GM10266 (cell line): ENCODE data around the gene EHD1.

Source experiments
- DNase-seq: peaks from one replicate; pipeline ENCODE4 v3.0.0; 2012; ENCODE audit errors: extremely low spot score
- TF ChIP-seq, protein P1 (sequence below): IDR thresholded peaks from 2 replicates; pipeline ENCODE4 v1.5.1; 2012; ENCODE audit warnings: mild to moderate bottlenecking, low read depth; ENCODE audit not compliant: control insufficient read depth, insufficient read depth; ENCODE audit errors: missing control alignments

The EHD1 gene

DNA sequence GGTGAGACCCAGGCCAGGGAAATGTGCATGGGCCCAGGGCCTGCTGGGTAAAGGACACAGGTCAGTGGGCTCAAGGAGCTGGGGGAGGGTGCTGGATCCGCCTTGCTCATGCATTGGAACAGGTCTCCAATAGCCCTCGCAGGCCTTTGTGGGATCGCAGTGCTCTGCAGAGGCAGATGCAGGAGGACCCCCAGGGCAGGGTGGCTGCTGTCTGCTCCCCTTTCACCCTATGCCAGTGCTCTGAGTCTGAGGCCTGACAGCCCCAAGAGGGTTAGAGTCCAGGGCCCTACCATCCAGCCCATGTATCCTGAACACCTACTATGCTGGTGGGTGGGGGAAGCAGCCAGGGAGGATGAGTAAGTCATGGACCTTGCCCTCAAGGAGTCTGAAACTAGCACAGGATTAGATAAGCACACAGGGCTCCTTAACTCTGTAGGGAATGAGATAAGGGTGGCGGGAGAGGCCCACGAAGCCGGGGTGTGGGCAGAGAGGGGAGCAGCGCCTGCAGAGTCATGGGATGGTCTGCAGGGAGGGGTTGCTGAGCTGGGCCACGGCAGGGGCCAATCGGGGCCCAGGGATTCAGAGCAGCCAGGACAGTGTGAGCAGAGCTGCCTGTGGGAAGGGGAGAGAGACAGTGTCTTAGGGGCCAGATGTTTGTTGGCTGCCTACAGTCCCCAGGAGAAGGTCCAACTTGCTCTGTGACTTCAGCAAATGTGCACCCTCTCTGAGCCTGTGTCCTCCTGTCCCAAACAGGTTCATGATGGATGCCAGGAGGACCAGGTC lies 10.5 kb upstream of the EHD1 start:
- TF ChIP-seq, protein P1, sequence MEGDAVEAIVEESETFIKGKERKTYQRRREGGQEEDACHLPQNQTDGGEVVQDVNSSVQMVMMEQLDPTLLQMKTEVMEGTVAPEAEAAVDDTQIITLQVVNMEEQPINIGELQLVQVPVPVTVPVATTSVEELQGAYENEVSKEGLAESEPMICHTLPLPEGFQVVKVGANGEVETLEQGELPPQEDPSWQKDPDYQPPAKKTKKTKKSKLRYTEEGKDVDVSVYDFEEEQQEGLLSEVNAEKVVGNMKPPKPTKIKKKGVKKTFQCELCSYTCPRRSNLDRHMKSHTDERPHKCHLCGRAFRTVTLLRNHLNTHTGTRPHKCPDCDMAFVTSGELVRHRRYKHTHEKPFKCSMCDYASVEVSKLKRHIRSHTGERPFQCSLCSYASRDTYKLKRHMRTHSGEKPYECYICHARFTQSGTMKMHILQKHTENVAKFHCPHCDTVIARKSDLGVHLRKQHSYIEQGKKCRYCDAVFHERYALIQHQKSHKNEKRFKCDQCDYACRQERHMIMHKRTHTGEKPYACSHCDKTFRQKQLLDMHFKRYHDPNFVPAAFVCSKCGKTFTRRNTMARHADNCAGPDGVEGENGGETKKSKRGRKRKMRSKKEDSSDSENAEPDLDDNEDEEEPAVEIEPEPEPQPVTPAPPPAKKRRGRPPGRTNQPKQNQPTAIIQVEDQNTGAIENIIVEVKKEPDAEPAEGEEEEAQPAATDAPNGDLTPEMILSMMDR: no peak
- no peak for DNase-seq

DNA sequence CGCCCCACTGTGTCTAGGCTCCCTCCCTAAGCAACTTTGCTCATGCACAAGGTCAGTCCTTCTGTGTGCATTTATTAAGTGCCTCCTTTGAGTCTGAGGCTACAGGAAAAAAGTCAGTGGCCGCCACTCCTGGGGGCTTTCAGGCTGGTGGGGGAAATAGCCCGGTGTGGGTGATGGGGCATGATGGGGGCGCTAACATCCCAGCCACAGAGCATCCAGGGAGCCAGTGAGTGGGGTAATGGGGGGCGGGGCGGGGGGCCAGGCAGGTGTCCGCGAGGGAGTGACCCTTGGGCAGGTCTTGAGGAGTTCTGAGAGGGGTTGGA lies 9.9 kb upstream of the EHD1 start:
- TF ChIP-seq, protein P1: no peak

DNA sequence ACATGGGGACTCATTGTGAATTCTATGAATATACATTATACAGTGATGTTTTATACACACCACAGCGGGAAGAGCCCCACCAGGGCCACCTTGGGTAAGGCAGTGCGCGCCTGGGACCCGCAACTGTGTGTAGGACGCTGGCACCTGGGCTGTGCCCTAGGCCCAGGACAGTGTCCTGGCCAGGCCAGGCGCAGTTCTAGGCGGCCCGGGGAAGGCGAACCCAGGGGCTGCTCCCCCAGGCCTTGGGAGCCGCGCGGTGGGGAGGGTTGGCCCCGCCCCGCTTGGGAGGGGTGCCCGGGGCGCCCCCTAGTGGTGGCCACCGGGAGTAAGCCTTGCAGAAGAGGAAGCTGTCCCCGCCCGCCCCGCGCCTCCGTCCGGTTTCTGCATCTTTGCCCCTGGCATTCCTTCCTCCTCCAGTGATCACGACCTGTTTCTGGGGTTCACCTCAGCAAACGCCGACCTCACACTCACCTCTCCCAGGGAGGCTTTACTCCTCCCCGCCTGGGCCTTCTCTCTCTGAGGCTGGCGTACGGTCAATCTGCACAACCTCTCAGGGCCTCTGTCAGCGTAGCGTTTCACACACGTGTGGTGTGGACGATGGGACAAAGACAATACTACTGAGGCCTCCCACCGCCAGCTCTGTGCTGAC lies 9.5 kb upstream of the EHD1 start:
- peak; percentile 91 for DNase-seq
- TF ChIP-seq, protein P1: peak; percentile 94

More for the DNA sequence above, 9.9 kb upstream of the EHD1 start:
- no peak for DNase-seq

DNA sequence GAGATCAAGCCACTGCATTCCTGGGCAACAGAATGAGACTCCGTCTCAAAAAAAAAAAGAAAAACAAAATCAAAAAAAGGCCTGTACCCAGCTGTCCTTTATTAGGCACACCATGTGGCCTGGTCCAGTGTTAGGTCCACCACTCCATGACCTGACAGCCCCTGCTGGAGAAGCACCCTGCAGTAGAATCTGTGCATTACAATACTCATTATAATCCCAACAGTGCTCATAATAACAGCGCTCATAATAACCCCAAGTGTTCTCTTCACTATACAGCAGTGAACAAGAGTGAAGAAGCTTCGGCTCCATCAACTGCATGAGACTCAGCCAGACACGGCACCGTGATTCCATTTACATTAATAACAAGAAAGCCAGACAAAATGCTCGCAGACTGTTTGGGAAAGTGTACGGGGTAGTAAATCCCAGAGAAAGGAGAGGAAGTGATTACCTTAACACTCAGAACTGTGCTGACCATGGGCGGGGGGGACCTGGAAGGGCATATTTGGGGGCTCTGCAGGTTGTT lies 8.9 kb upstream of the EHD1 start:
- TF ChIP-seq, protein P1: no peak
- DNase-seq: no peak

DNA sequence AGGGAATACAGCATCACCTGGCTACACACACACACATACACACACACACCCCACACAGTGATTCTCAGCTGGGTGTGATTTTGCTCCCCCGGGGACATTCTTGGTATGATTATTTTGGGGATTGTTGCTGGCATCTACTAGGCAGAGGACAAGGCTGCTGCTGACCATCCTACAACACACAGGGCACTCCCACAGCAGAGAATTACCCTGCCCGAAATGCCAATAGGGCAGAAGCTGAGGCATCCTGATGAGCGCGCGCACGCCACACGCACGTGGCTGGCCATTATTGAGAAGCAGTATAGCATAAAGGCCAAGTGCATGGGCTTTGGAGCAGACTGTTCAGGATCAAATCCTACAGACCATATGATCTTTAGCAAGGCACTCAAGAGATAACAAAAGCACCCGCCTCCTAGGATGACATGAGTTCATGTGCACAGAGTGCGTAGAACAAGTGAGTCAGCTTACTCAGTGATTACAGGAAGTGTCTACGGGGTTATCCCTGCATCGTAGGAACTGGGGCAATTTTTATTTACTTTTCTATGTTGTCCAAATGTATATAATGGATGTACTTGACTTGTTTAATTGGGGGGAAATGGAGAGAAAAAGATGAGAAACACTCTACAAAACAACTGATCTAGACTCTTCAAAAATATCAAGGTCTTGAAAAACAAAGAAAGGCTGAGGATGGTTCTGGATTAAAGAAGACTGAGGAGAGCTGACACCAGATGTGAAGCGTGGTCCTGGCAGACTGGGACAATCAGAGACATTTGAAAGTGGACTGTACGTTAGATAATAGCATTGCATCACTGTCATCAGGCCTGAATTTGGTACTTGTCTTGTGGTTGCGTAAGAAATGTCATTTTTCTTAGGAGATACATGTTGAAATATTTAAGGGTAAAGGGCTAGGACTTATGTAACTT lies 7.2 kb upstream of the EHD1 start:
- DNase-seq: no peak
- TF ChIP-seq, protein P1: no peak

DNA sequence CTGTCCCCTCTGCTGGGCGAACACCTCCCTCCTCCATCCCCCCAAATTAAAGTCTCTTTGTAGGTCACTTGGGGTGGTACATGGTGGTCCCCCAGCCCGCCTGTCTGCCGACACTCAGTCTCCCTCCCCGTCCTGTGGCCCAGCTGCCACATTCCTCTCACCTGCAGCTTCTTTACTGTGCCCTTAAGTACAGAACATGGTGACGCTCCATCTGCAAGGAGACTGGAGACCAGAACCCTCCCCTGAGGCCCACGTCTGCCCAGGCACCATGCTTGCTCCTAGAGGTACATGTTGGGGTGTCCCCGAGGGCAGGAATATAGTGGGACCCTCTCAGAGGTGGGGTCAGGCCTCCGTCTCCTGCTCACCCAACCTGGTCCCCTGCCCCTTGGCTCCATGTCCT lies 5.6 kb upstream of the EHD1 start:
- TF ChIP-seq, protein P1: no peak
- no peak for DNase-seq
